Natural killer cell treated with Interleukin-12 subunit alpha and Interleukin-12 subunit beta and Interleukin-15 and Interleukin-18, amount 100 ng/mL, for 72 hours (primary cell): ENCODE measurements around the gene SOCS3. TPM values are rescaled to one million over a fixed set of nuclear protein-coding genes. Genes with fewer than 3 reads are reported as not detected.

Experiments
- ATAC-seq, 2 donors: fragments of 150-1000 bp; cut with Tn5 transposase in 1 of 2; sonication (Bioruptor Pico), chemical (Tn5 transposase) in 1 of 2; 2 replicates each; pipeline ENCODE4 v1.10.0; 2021
- DNase-seq: peaks from one replicate; pipeline ENCODE4 v3.0.0; 2022; ENCODE audit warnings: low spot score
- H3K27ac Mint-ChIP-seq, 2 donors: 1 replicate in 1 of 2; 2 replicates in 1 of 2; pipeline ENCODE4 v1.8.0; 2022; ENCODE audit warnings: mixed read lengths in 2 of 2, mild to moderate bottlenecking in 1 of 2, moderate library complexity in 1 of 2
- H3K27me3 Mint-ChIP-seq, 2 donors: 1 replicate in 1 of 2; 2 replicates in 1 of 2; pipeline ENCODE4 v1.8.0; 2022; ENCODE audit warnings: mixed read lengths in 2 of 2
- H3K36me3 Mint-ChIP-seq: one replicate; pipeline ENCODE4 v1.8.0; 2022; ENCODE audit warnings: mixed read lengths
- H3K4me1 Mint-ChIP-seq, 2 donors: 1 replicate in 1 of 2; 2 replicates in 1 of 2; pipeline ENCODE4 v1.8.0; 2022; ENCODE audit warnings: low read depth in 2 of 2, mixed read lengths in 2 of 2, mild to moderate bottlenecking in 1 of 2
- H3K4me3 Mint-ChIP-seq: one replicate; pipeline ENCODE4 v1.8.0; 2022; ENCODE audit warnings: mixed read lengths
- H3K9me3 Mint-ChIP-seq: 2 replicates; pipeline ENCODE4 v1.8.0; 2022; ENCODE audit warnings: mixed read lengths
- total RNA-seq, 2 donors: library from RNA; stranded (reverse); gene quantifications; one replicate each; pipeline ENCODE4 v1.2.3, GENCODE V29; 2022

SOCS3 gene
- total RNA-seq, 2 donors from 2014 or later, result 110 to 156 TPM

DNA sequence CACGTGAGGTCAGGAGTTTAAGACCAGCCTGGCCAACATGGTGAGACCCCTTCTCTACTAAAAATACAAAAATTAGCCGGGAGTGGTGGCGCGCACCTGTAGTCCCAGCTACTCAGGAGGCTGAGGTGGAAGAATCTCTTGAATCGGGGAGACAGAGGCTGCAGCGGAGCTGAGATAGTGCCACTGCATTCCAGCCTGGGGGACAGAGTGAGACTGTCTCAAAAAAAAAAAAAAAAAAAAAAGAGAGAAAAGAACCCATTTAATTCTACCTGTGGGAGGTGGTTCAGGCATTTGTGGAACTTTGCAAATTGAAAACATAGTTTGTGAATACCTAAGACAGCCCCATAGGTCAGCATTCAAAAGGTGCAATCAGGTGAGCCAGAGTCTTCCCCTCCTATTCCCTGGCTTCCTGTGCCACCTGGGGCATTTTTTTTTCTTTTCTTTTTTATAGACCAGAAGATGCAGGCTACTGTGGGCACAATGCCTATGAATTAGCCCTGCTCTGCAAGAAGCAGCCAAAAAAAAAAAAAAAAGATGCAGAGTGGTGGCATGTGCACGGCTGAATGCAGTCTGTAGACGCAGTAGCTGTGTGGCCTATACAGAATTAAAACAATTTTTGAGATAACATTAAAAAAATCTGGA, 9.1 kb upstream of the SOCS3 start:
- Mint-ChIP-seq H3K9me3 (no peaks in the 10 kb centered on the region), H3K27me3 (no peaks in the 10 kb centered on the region), H3K36me3 (no peaks in the 10 kb centered on the region), H3K4me1 (peaks cover 14 to 16% of the 10 kb centered on the region in 2 donors), H3K27ac (peak overlapping the region in 1 of 2 donors; percentile 31), H3K4me3 (no peak overlapping the region)
- DNase-seq (no peak), ATAC-seq (no peak)

DNA sequence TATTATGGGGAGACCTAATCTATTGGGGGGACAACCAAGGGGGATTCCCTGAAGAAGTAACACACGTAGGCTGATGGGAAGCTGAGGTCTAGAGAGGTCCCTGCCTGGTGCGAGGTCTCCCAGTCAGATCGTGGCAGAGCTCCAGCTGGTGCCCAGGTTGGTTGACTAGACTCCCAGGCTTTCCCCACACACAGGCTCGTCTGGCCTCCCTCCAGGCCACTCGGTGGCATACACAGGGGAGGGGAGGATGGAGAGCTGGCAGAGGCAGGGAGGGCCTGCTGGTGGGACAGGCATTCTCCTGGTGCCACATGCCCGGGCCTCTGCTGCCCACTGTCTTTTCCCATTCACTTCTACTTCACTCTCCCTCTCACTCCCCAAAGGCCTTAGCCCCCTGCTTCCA, 8.5 kb upstream of the SOCS3 start:
- DNase-seq, result no peak
- H3K9me3 Mint-ChIP-seq, result no peaks in the 10 kb centered on the region
- H3K36me3 Mint-ChIP-seq, result no peaks in the 10 kb centered on the region
- ATAC-seq, result no peak
- peak overlapping the region in 1 of 2 donors; percentile 31 for H3K27ac Mint-ChIP-seq
- H3K4me3 Mint-ChIP-seq, result no peak overlapping the region
- peaks cover 19% of the 10 kb centered on the region in 2 donors for H3K4me1 Mint-ChIP-seq
- no peaks in the 10 kb centered on the region for H3K27me3 Mint-ChIP-seq

DNA sequence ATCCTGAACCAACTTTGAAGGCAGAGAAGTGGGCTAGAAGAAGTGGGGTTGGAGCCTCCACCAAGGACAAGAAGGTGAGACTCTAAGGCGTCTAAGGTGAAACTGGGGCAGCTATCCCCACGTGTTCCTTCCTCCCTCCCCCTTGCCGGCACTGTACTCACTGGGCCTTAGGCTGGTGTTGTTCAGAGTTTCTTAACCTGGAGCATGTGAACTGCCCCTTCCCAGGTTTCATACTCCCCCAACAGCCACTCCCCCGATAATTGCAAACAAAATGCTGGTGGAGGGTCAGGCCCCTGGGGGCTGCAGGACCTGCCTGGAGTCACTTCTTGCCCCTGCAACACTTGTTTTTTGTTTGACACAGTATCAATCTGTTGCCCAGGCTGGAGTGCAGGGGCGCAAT, 7.3 kb upstream of the SOCS3 start:
- ATAC-seq (no peak), DNase-seq (no peak)
- no peaks in the 10 kb centered on the region for H3K9me3 Mint-ChIP-seq
- H3K27ac Mint-ChIP-seq, result no peak overlapping the region
- H3K4me1 Mint-ChIP-seq, result peaks cover 26 to 27% of the 10 kb centered on the region in 2 donors
- no peaks in the 10 kb centered on the region for H3K27me3 Mint-ChIP-seq
- H3K4me3 Mint-ChIP-seq, result no peak overlapping the region
- H3K36me3 Mint-ChIP-seq, result no peaks in the 10 kb centered on the region

DNA sequence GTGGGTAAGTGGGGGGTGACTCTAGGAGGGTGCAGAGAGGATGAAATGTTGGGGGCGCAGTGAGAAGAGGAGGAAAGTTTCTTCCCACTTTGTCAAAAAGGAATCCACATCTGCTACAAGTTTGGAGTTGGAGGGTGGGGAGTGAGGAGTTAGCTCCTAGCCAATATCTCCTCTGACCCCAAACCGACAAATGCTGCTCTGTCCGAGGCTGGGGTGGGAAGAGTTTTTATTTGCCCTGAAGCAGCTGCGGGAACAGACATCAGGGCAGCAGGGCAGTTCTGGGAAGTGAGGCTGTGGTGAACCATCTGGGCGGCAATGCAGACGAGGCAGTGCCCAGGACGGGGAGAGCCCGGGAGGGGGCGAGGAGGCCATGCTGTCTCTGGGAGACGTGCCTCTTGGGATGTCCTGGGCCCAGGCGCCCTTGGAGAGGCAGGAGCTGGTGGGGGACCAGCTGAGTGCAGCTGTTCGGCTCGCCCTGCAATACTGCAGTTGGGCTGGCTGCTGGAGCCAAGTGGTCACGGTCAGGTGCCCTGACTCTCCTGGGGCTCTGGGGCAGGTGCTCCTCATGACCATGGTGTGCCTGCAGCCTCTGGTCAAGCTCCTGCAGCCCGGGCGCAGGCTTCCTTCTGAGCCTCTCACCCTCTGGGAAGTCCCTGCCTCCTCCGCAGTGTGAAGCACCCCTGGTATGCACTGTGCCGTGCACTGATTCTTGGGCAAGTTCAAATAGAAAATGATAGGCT, 6.4 kb upstream of the SOCS3 start:
- no peaks in the 10 kb centered on the region for H3K27me3 Mint-ChIP-seq
- peak overlapping the region in 1 of 2 donors; percentile 89 for H3K27ac Mint-ChIP-seq
- no peaks in the 10 kb centered on the region for H3K9me3 Mint-ChIP-seq
- no peaks in the 10 kb centered on the region for H3K36me3 Mint-ChIP-seq
- no peak overlapping the region for H3K4me3 Mint-ChIP-seq
- ATAC-seq (no peak), DNase-seq (no peak)
- H3K4me1 Mint-ChIP-seq, result peaks cover 26 to 28% of the 10 kb centered on the region in 2 donors

DNA sequence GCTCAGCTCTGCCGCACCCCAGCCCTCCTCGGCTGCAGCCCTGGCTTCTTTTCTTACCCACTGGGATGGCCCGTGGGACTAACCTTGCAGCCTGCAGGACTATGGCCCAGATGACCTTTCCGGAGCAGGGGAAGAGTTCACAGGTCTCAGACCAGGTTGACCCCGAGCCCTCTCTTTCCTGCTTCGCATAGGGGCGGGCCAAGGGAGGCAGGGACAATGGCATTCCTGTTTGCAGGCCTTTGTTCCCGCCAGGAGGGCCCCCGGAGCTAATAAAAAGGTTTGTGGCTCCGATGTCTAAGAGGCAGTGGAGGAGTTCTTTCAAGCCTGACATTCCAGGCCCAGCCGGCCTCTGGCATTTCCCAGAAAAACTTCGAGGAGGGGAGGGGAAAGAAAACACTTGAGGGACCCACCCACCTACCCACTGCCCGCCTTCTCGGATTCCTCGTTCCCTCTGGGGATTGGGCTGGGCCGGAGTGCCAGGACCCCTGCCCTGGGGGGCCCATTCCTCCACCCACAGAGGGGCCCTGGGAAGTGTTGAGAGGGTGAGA, 5.8 kb upstream of the SOCS3 start:
- Mint-ChIP-seq H3K27me3 (no peaks in the 10 kb centered on the region), H3K36me3 (no peaks in the 10 kb centered on the region), H3K4me1 (peaks cover 26 to 34% of the 10 kb centered on the region in 2 donors), H3K4me3 (peak overlapping the region; percentile 63), H3K27ac (peak overlapping the region in 1 of 2 donors; percentile 89), H3K9me3 (no peaks in the 10 kb centered on the region)
- ATAC-seq (no peak), DNase-seq (no peak)

DNA sequence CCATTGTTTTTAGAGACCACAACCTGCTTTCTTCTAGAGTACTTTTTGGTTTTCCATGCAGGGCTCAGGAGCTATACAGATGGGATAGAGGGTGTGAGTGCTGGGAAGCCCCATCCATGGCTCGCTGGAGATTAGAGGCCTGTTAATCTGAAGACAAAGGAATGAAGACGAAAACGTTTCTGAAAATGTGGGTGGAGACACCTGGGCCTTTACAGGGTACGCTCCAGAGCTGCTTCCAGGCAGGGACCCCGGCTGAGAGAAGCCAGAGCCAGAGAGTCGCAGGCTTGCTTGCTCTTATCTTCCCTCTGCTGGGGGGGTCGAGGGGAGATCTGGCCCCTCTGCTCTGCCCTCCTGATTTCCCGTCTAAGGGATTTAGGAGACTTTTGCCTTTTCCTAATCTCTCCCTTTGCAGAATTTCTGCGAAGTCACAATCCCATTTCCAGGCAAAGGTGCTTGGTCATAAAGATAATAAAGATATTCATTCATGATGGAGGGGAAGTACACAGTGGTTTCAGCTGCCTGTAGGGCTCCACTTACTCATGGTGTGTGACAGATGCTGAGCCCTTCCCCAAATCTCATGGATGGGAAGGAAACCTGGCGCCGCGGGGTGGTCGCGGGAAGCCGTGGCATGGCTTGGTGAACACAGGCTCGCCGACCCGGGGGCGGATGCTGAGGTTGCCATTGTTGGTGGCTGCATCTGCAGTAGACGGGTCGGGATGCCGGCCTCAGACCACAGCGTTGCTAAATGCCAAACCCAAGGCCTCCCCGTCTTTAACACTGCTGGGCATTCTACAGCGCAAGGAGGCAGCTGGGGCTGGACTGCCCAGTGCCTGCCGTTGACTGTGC, 4.8 kb upstream of the SOCS3 start:
- H3K4me3 Mint-ChIP-seq, result peak overlapping the region; percentile 63
- DNase-seq (peak; percentile 87), ATAC-seq (peak; percentile 55 to 61)
- no peaks in the 10 kb centered on the region for H3K36me3 Mint-ChIP-seq
- H3K4me1 Mint-ChIP-seq, result peaks cover 26 to 34% of the 10 kb centered on the region in 2 donors
- H3K27me3 Mint-ChIP-seq, result no peaks in the 10 kb centered on the region
- peak overlapping the region; percentile 78 to 89 for H3K27ac Mint-ChIP-seq
- no peaks in the 10 kb centered on the region for H3K9me3 Mint-ChIP-seq

DNA sequence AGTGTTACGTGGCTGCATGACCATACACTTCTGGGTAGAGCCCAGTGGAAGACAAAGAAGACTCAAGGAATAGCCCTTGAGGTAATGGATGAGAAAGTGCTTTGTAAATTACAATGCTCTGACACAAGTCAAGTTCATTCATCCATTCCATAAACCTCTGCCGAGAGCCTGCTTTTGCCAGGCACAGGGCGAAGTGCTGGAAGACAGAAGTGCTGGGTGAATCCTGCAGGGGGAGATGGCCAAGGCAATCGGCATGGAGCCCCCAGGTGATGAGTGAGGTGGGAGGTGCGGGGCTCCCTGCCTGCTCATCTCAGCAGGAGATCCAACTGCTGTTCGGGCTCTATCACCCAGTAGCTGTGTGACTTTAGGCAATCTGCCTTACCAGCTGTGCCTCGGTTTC, 2.8 kb upstream of the SOCS3 start:
- no peaks in the 10 kb centered on the region for H3K27me3 Mint-ChIP-seq
- peak overlapping the region in 1 of 2 donors; percentile 39 for H3K27ac Mint-ChIP-seq
- H3K4me3 Mint-ChIP-seq, result no peak overlapping the region
- no peaks in the 10 kb centered on the region for H3K36me3 Mint-ChIP-seq
- DNase-seq, result no peak
- no peaks in the 10 kb centered on the region for H3K9me3 Mint-ChIP-seq
- H3K4me1 Mint-ChIP-seq, result peaks cover 26 to 34% of the 10 kb centered on the region in 2 donors
- ATAC-seq, result no peak

DNA sequence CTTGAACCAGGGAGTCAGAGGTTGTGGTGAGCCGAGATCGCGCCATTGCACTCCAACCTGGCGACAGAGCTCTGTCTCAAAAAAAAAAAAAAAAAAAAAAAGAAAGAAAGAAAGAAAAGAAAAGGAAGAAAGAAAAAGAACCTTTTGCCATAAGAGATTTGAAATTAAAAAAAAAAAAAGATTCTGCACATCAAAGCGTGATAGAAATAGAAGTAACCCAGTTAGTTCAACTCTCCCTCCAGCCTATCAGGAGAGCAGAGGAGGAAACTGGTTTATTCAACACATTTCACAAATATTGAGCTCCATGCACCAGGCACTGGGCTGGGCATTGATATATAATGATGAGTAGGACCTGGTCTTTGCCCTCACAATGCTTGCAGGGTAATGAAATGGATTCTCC, 2.4 kb upstream of the SOCS3 start:
- no peak for DNase-seq
- Mint-ChIP-seq H3K4me1 (peaks cover 29 to 37% of the 10 kb centered on the region in 2 donors), H3K4me3 (no peak overlapping the region), H3K27me3 (no peaks in the 10 kb centered on the region), H3K36me3 (no peaks in the 10 kb centered on the region), H3K27ac (peak overlapping the region in 1 of 2 donors; percentile 39), H3K9me3 (no peaks in the 10 kb centered on the region)
- ATAC-seq, result no peak

DNA sequence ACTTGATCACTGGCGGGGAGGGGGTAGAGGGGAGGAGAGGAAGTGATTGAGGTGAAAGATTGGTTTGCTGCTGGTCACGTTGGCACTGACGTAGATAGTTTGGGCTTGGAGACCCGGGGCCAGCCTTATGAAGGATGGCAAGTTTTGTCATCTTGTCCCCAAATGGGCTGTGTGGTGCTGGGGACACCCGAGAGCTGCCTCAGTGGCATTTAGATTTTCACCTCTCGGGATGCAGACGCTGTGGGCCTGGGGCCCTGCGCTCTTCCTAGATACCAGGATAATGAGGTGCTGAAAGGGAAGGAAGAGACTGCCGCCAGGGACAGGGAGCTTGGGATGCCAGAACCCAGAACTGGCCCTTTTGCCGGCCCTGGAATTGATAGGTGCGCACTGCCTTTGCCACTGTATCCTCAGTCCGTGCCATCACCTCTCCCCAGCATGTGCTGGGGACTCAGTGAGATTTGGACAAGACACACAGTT, 1.4 kb upstream of the SOCS3 start:
- Mint-ChIP-seq H3K27me3 (no peaks in the 10 kb centered on the region), H3K4me3 (peak overlapping the region; percentile 90), H3K27ac (peak overlapping the region; percentile 72 to 76), H3K9me3 (no peaks in the 10 kb centered on the region), H3K36me3 (peaks cover 6% of the 10 kb centered on the region), H3K4me1 (peaks cover 38 to 46% of the 10 kb centered on the region in 2 donors)
- no peak for DNase-seq
- ATAC-seq, result no peak

DNA sequence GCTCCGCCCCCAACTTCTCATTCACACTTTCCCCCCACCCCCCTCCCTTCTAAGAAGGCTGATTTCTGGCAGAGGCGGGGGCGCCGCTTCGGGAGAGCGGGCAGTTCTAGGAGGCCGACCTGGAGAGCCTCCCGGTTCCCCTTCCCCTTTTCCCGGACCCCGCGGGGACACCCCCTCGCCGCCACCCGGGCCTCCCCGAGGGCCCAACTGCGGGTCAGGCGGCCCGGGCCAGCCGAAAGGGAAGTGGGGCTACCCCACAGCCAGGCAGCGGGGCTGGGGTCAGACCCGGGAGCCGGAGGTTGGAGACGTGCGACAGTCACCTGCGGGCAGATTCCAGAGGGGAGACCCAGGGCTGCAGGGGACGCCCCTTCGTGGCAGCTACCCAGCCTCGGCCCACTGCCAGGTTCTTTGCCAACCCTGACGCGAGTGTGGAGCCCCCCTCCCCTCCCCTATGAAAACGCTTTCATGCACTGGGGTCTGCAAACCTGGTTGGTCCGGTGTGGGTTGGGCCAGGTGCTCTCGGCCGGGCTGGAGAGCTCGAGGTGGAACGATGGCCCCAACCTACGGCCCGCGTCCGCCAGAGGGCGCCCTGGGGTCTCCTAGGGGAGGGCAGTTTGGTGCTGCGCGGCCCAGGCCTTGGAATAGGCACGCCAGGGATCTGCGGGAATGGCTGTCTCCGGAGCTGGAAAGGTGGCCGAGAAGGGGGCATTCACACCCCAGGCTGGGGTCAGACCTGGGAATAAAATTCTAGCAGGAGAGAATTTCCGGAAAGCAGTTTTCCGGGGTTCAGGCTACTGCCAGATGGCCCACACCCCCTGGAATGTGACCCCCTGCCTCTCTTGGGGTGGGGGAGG, 721 bp upstream of the SOCS3 start:
- ATAC-seq (peak; percentile 41 to 52), DNase-seq (peak; percentile 91)
- H3K36me3 Mint-ChIP-seq, result peaks cover 6% of the 10 kb centered on the region
- H3K4me3 Mint-ChIP-seq, result peak overlapping the region; percentile 90
- no peaks in the 10 kb centered on the region for H3K9me3 Mint-ChIP-seq
- peaks cover 45 to 47% of the 10 kb centered on the region in 2 donors for H3K4me1 Mint-ChIP-seq
- H3K27ac Mint-ChIP-seq, result peak overlapping the region; percentile 72 to 76
- no peaks in the 10 kb centered on the region for H3K27me3 Mint-ChIP-seq

DNA sequence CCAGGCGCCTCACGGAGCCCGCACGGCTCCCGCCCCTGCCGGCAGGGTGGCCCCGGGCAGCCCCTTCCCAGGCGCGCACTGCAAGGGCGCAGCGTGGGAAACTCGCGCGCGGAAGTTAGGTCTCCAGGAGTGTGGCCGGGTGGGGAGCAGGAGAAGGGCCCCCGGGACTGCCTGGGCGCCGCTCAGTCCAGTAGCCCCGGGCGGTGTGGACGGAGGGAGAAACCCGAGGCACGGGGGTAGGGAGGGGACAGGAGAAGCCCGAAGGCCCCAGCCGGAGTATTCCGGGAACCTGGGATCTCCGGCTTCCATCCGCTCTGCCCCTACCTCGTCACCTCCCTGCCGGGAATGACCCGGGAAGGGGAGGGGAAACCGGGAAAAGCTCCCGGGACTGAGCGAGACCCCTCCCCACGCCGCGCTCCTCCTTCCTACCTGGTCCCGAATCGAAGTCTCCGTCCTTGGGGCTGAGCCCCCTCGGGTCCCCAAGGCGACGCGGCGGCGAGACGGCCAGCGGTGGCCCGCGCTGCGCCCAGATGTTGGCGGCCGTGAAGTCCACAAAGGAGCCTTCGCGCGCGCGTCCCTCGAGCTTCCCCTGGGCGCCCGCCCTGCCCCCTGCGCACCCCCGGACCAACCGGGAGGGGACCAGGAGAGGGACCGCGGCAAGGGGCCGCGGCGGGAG, 418 bp downstream of the SOCS3 start:
- peaks cover 44 to 46% of the 10 kb centered on the region in 2 donors for H3K4me1 Mint-ChIP-seq
- peak; percentile 2 to 12 for ATAC-seq
- no peaks in the 10 kb centered on the region for H3K27me3 Mint-ChIP-seq
- H3K36me3 Mint-ChIP-seq, result peaks cover 6% of the 10 kb centered on the region
- peak overlapping the region; percentile 90 for H3K4me3 Mint-ChIP-seq
- DNase-seq, result peak; percentile 85
- peak overlapping the region; percentile 33 to 48 for H3K27ac Mint-ChIP-seq
- H3K9me3 Mint-ChIP-seq, result no peaks in the 10 kb centered on the region

DNA sequence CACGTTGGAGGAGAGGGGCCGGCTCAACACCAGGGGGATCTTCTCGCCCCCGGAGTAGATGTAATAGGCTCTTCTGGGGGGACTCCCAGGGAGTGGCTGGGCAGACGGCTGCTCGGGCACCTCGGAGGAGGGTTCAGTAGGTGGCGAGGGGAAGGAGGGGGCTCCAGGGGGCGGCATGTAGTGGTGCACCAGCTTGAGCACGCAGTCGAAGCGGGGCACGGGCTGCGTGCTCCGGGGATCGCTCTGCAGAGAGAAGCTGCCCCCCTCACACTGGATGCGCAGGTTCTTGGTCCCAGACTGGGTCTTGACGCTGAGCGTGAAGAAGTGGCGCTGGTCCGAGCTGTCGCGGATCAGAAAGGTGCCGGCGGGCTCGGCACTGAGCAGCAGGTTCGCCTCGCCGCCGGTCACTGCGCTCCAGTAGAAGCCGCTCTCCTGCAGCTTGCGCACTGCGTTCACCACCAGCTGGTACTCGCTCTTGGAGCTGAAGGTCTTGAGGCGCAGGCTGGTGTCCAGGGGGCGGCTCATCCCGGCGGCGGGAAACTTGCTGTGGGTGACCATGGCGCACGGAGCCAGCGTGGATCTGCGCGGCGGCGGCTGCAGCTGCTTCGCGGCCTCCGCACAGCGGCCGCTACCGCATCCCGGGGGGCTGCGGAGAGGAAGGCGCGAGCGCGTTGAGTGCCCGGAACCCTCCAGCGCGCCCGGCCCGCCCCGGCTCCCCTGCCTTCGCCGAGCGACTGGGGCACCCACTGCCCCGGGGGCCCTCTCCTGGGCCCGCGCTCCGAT, 1.1 kb downstream of the SOCS3 start:
- no peak for ATAC-seq
- no peaks in the 10 kb centered on the region for H3K27me3 Mint-ChIP-seq
- no peaks in the 10 kb centered on the region for H3K9me3 Mint-ChIP-seq
- H3K4me3 Mint-ChIP-seq, result peak overlapping the region; percentile 90
- peak; percentile 61 for DNase-seq
- peak overlapping the region; percentile 96 to 98 for H3K27ac Mint-ChIP-seq
- H3K4me1 Mint-ChIP-seq, result peaks cover 41 to 49% of the 10 kb centered on the region in 2 donors
- peaks cover 6% of the 10 kb centered on the region for H3K36me3 Mint-ChIP-seq
